ENCODE measurements around the gene FBP1. TPM values are rescaled to one million over a fixed set of nuclear protein-coding genes. Genes with fewer than 3 reads are reported as not detected.

Gene FBP1
- total and polyA plus RNA-seq, 2 donors (not counting 1 experiment from before 2014, with no cell fraction given) = not detected

DNA sequence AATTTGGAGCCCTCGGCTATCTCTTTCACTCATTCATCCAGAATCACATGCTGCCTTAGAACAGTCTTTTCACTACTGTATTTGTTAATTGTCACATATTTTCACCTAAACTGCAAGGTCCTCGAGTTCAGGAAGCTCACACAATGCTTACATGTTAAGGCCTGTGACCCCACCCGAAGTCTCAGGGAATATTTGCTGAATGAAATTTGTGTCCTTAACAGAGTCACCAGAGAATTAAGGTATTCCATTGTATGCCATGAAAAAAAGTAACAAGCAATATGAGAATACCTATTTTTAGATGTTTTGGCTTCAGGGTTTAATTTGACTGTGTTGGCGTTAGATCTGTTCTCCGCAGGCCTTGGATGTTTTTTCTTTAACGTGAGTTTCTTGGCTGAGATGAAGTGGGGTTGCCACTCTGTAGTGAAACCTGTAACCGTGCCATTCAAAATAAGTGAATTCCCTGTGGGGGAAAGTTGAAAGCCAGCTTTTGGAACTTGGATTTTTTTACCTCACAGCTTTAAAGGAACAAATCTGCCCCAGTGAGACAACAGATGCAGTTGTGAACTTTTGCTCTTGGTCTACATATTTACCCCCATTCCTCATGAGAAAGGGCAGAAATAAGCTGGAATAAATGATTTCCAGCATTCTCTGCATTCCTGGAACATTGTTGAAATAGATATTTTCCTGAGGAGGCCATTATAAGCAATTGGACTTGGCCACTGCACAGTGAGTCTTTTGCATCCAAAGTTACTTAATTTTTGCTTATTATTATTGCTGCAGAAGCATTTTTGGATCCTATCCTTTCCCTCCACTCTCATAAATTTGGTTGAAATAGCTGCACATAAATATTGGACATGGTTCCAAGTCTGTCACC, 35.9 kb upstream of the FBP1 start:
- Histone ChIP-seq H3K4me2 (ENCODE audit: extremely low read depth, insufficient read depth, low read length) (no peak overlapping the region), H4K20me1 (ENCODE audit: control insufficient read depth, extremely low read depth, insufficient read depth, low read length) (no peaks in the 10 kb centered on the region), H3K9ac (ENCODE audit: insufficient read depth, low read length) (no peak overlapping the region), H3K27me3 (ENCODE audit: control insufficient read depth, insufficient read depth, low read length) (no peaks in the 10 kb centered on the region), H3K27ac (ENCODE audit: insufficient read depth, low read length) (no peak overlapping the region), H3K4me1 (ENCODE audit: control insufficient read depth, extremely low read depth, insufficient read depth, low read length) (peaks cover 2% of the 10 kb centered on the region), H2AFZ (ENCODE audit: low read length) (no peak overlapping the region), H3K36me3 (ENCODE audit: control insufficient read depth, insufficient read depth, low read length) (no peaks in the 10 kb centered on the region), H3K79me2 (ENCODE audit: control insufficient read depth, insufficient read depth, low read length) (no peaks in the 10 kb centered on the region), H3K9me3 (ENCODE audit: control insufficient read depth, insufficient read depth, low read depth, low read length) (no peaks in the 10 kb centered on the region), H3K4me3 (replicated peaks in 1 of 4; ENCODE audit: control extremely low read depth in 1 of 4, insufficient read depth in 1 of 4, low read depth in 3 of 4, low read length in 4 of 4) (no peak overlapping the region)
- TF ChIP-seq EZH2 (IDR thresholded peaks at IDR 0.05; ENCODE audit: low read length, missing control alignments) = no peak
- TF ChIP-seq, protein P1, sequence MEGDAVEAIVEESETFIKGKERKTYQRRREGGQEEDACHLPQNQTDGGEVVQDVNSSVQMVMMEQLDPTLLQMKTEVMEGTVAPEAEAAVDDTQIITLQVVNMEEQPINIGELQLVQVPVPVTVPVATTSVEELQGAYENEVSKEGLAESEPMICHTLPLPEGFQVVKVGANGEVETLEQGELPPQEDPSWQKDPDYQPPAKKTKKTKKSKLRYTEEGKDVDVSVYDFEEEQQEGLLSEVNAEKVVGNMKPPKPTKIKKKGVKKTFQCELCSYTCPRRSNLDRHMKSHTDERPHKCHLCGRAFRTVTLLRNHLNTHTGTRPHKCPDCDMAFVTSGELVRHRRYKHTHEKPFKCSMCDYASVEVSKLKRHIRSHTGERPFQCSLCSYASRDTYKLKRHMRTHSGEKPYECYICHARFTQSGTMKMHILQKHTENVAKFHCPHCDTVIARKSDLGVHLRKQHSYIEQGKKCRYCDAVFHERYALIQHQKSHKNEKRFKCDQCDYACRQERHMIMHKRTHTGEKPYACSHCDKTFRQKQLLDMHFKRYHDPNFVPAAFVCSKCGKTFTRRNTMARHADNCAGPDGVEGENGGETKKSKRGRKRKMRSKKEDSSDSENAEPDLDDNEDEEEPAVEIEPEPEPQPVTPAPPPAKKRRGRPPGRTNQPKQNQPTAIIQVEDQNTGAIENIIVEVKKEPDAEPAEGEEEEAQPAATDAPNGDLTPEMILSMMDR (conservative IDR thresholded peaks at IDR 0.05 in 1 of 2, IDR thresholded peaks at IDR 0.05 in 1 of 2; ENCODE audit: low read depth in 1 of 2, low read length in 2 of 2) = no peak
- DNase-seq (ENCODE audit: low read depth in 2 of 2) = peak; percentile 31 to 82

DNA sequence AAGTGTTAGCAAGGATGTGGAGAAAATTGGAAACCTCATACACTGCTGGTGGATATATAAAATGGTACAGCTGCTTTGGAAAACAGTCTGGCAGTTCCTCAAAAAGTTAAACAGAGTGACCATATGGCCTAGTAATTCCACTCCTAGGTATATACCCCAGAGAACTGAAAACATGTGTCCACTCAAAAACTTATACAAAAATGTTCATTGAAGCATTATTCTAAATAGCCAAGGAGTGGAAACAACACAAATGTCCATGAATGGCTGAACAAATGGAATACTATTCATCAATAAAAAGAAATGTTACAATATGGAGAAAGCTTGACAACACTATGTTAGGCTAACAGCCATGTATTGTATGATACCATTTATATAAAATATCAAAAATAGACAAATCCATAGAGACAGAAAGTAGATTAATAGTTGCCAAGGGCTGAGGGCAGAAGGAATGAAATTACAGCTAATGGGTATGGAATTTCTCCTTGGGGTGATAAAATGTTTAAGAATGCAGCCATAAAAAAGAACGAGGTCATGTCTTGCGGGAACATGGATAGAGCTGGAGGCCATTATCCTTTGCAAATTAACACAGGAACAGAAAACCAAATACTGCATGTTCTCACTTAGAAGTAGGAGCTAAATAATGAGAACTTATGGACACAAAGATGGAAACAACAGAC, 33.6 kb upstream of the FBP1 start:
- H3K79me2 ChIP-seq (ENCODE audit: control insufficient read depth, insufficient read depth, low read length) = no peaks in the 10 kb centered on the region
- no peak overlapping the region for H2AFZ ChIP-seq (ENCODE audit: low read length)
- H4K20me1 ChIP-seq (ENCODE audit: control insufficient read depth, extremely low read depth, insufficient read depth, low read length) = no peaks in the 10 kb centered on the region
- H3K9me3 ChIP-seq (ENCODE audit: control insufficient read depth, insufficient read depth, low read depth, low read length) = no peaks in the 10 kb centered on the region
- TF ChIP-seq EZH2 (IDR thresholded peaks at IDR 0.05; ENCODE audit: low read length, missing control alignments) = no peak
- TF ChIP-seq, protein P1 (conservative IDR thresholded peaks at IDR 0.05 in 1 of 2, IDR thresholded peaks at IDR 0.05 in 1 of 2; ENCODE audit: low read depth in 1 of 2, low read length in 2 of 2) = no peak
- no peak overlapping the region for H3K27ac ChIP-seq (ENCODE audit: insufficient read depth, low read length)
- no peak overlapping the region for H3K9ac ChIP-seq (ENCODE audit: insufficient read depth, low read length)
- no peak overlapping the region for H3K4me2 ChIP-seq (ENCODE audit: extremely low read depth, insufficient read depth, low read length)
- peak; percentile 56 to 84 for DNase-seq (ENCODE audit: low read depth in 2 of 2)
- H3K4me3 ChIP-seq (replicated peaks in 1 of 4; ENCODE audit: control extremely low read depth in 1 of 4, insufficient read depth in 1 of 4, low read depth in 3 of 4, low read length in 4 of 4) = no peak overlapping the region
- no peaks in the 10 kb centered on the region for H3K27me3 ChIP-seq (ENCODE audit: control insufficient read depth, insufficient read depth, low read length)
- H3K4me1 ChIP-seq (ENCODE audit: control insufficient read depth, extremely low read depth, insufficient read depth, low read length) = peaks cover 2% of the 10 kb centered on the region
- H3K36me3 ChIP-seq (ENCODE audit: control insufficient read depth, insufficient read depth, low read length) = no peaks in the 10 kb centered on the region

DNA sequence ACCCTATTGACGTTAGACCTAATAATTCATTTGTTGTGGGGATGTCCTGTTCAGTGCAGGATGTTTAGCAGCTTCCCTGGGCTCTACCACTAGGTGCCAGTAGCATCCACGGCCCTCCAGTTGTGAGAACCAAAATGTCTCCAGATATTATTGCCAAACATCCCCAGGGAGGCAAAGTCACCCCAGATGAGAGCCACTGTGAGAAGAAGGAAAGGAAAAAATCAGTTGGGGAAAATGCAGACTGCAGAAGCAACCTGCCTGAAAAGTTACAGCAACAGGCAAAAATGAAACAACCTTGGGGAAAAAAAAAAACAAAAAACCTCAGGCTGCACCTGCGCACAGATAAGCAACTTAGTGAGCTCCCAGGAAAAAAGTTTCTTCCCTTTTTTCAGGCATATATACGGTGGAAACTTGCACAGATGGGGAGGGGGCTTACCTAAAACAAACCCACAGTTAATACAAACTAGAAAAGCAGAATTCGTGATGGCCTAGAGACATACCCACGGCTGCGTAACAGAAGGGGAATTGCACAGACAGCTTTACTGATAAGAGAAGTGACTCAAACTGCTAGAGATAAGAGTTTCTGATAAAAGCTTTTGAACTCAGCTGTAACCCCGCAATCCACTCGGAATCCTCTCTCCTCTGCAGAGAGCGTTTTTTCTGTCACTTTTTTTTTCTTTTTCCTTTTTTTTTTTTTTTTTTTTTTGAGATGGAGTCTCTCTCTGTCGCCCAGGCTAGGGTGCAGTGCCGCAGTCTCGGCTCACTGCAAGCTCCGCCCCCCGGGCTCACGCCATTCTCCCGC, 29.8 kb upstream of the FBP1 start:
- peaks cover 2% of the 10 kb centered on the region for H3K4me1 ChIP-seq (ENCODE audit: control insufficient read depth, extremely low read depth, insufficient read depth, low read length)
- no peaks in the 10 kb centered on the region for H3K36me3 ChIP-seq (ENCODE audit: control insufficient read depth, insufficient read depth, low read length)
- DNase-seq (ENCODE audit: low read depth in 2 of 2) = peak; percentile 66 to 78
- H3K9ac ChIP-seq (ENCODE audit: insufficient read depth, low read length) = no peak overlapping the region
- H3K4me2 ChIP-seq (ENCODE audit: extremely low read depth, insufficient read depth, low read length) = peak overlapping the region; percentile 68
- TF ChIP-seq EZH2 (IDR thresholded peaks at IDR 0.05; ENCODE audit: low read length, missing control alignments) = no peak
- TF ChIP-seq, protein P1 (conservative IDR thresholded peaks at IDR 0.05 in 1 of 2, IDR thresholded peaks at IDR 0.05 in 1 of 2; ENCODE audit: low read depth in 1 of 2, low read length in 2 of 2) = peak; percentile 94 to 99
- peaks cover 6% of the 10 kb centered on the region for H3K27me3 ChIP-seq (ENCODE audit: control insufficient read depth, insufficient read depth, low read length)
- peak overlapping the region in 1 of 4 experiments; percentile 47 for H3K4me3 ChIP-seq (replicated peaks in 1 of 4; ENCODE audit: control extremely low read depth in 1 of 4, insufficient read depth in 1 of 4, low read depth in 3 of 4, low read length in 4 of 4)
- no peaks in the 10 kb centered on the region for H3K79me2 ChIP-seq (ENCODE audit: control insufficient read depth, insufficient read depth, low read length)
- no peaks in the 10 kb centered on the region for H3K9me3 ChIP-seq (ENCODE audit: control insufficient read depth, insufficient read depth, low read depth, low read length)
- no peak overlapping the region for H2AFZ ChIP-seq (ENCODE audit: low read length)
- H4K20me1 ChIP-seq (ENCODE audit: control insufficient read depth, extremely low read depth, insufficient read depth, low read length) = no peaks in the 10 kb centered on the region
- no peak overlapping the region for H3K27ac ChIP-seq (ENCODE audit: insufficient read depth, low read length)
